HepG2 (cell line): ENCODE measurements around the gene LTBR. TPM values are rescaled to one million over a fixed set of nuclear protein-coding genes. Genes with fewer than 3 reads are reported as not detected.

ENCODE experiments used
- HNRNPL ChIP-seq: fragments of 200-400 bp; formaldehyde crosslinking; IDR thresholded peaks from 2 replicates; pipeline ENCODE4 v1.6.1; 2017; ENCODE audit warnings: mild to moderate bottlenecking, low read depth, low read length
- LCORL ChIP-seq, 2 experiments: fragments of 450-650 bp in 1 of 2; sonication (generic) in 1 of 2; formaldehyde crosslinking in 1 of 2; IDR thresholded peaks; 2 replicates each; pipeline versions ENCODE4 v1.5.0 to v1.6.1; 2017 to 2020; ENCODE audit warnings: antibody characterized with exemption in 1 of 2, missing genetic modification reagents in 1 of 2
- MTA1 ChIP-seq: sonication (generic); formaldehyde crosslinking; IDR thresholded peaks from 2 replicates; pipeline ENCODE4 v1.4.0; 2020; ENCODE audit warnings: missing genetic modification reagents, mild to moderate bottlenecking, borderline replicate concordance
- MYC ChIP-seq: sonication (generic); formaldehyde crosslinking; IDR thresholded peaks from 2 replicates; pipeline ENCODE4 v1.9.0; 2021; ENCODE audit warnings: missing genetic modification reagents, borderline replicate concordance
- U2AF2 ChIP-seq: fragments of 200-400 bp; formaldehyde crosslinking; IDR thresholded peaks from 2 replicates; pipeline ENCODE4 v1.6.1; 2017; ENCODE audit warnings: low read depth, mild to moderate bottlenecking, low read length
- ZBTB21 ChIP-seq: sonication (generic); formaldehyde crosslinking; IDR thresholded peaks from 2 replicates; pipeline ENCODE4 v1.4.0; 2020; ENCODE audit warnings: missing genetic modification reagents
- ZC3H4 ChIP-seq: sonication (generic); formaldehyde crosslinking; IDR thresholded peaks from 2 replicates; pipeline ENCODE4 v1.4.0; 2020; ENCODE audit warnings: missing genetic modification reagents, borderline replicate concordance
- ZNF256 ChIP-seq: sonication (generic); formaldehyde crosslinking; conservative IDR thresholded peaks from 2 replicates; pipeline ENCODE4 v1.4.0; 2020; ENCODE audit warnings: missing genetic modification reagents
- ZNF30 ChIP-seq: sonication (generic); formaldehyde crosslinking; IDR thresholded peaks from 2 replicates; pipeline ENCODE4 v1.5.0; 2020; ENCODE audit warnings: mild to moderate bottlenecking, missing genetic modification reagents
- ZNF333 ChIP-seq: sonication (generic); formaldehyde crosslinking; IDR thresholded peaks from 2 replicates; pipeline ENCODE4 v1.4.0; 2020; ENCODE audit warnings: mild to moderate bottlenecking, missing genetic modification reagents, borderline replicate concordance
- ZNF460 ChIP-seq: sonication (generic); formaldehyde crosslinking; IDR thresholded peaks from 2 replicates; pipeline ENCODE4 v1.5.1; 2020; ENCODE audit warnings: missing genetic modification reagents, mild to moderate bottlenecking, borderline replicate concordance
- ZNF619 ChIP-seq: sonication (generic); formaldehyde crosslinking; IDR thresholded peaks from 2 replicates; pipeline ENCODE4 v1.4.0; 2020; ENCODE audit warnings: mild to moderate bottlenecking, missing genetic modification reagents
- polyA plus RNA-seq, 8 experiments: library from polyadenylated mRNA; depleted of rRNA in 3 of 8; stranded (reverse) in 7 of 8; unstranded in 1 of 8; fragments of >200 nt; fragmentation: Illumina TruSeq in 4 of 8; extraction: Trizol in 4 of 8; gene quantifications; 2 replicates each; pipeline versions ENCODE4 v1.2.1 to v1.2.3, GENCODE V29; 2011 to 2016; ENCODE audit warnings: low read depth in 4 of 8, missing spikeins in 1 of 8, mixed read lengths in 1 of 8; ENCODE audit not compliant: insufficient read depth in 1 of 8
- total RNA-seq, 5 experiments: library from RNA; depleted of rRNA; stranded (reverse); fragments of >200 nt; fragmentation: Illumina TruSeq; extraction: Trizol; gene quantifications; 2 replicates each; pipeline ENCODE4 v1.2.3, GENCODE V29; 2016; ENCODE audit warnings: low read depth in 1 of 5
- TF ChIP-seq, protein P1 (sequence below): sonication (generic); formaldehyde crosslinking; IDR thresholded peaks from 2 replicates; pipeline ENCODE4 v1.4.0; 2020; ENCODE audit warnings: missing genetic modification reagents, borderline replicate concordance
- TF ChIP-seq, protein P2 (sequence below): sonication (generic); formaldehyde crosslinking; IDR thresholded peaks from 2 replicates; pipeline ENCODE4 v1.4.0; 2020; ENCODE audit warnings: missing genetic modification reagents, borderline replicate concordance
- TF ChIP-seq, protein P3 (sequence below): sonication (generic); formaldehyde crosslinking; IDR thresholded peaks from 2 replicates; pipeline ENCODE4 v1.8.0; 2022; ENCODE audit warnings: mild to moderate bottlenecking, missing genetic modification reagents
- TF ChIP-seq, protein P4 (sequence below): sonication (generic); formaldehyde crosslinking; IDR thresholded peaks from 2 replicates; pipeline ENCODE4 v1.5.1; 2020; ENCODE audit warnings: mild to moderate bottlenecking, missing genetic modification reagents

Gene LTBR
- total and polyA plus RNA-seq, 2 of the 13 experiments (the other 11 are each of a cell fraction or from before 2014, with no cell fraction given) = 31.4 to 34.8 TPM

DNA sequence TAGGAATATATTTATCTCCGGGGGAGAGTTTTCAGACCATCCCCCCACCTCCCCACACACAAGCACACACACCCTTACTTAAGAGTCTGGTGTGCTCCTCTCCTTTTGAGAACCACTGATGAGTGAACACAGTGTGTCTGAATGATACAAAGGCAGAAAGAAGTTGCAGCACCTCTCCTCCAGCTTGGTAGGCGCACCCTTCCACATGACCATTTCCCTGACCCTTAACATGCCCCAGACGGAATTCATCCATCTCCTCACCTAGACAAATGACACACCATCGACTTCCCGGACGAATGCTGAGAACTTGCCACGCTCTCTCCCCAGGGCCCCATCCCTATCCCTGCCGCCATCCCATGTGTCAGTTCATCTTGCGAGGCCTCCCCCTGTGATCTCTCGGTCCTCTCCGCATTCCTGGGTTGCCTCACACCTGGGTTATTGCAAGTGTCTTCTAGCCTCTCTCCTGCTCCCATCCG lies 46.0 kb upstream of the LTBR start (continued):
- TF ChIP-seq, protein P1, sequence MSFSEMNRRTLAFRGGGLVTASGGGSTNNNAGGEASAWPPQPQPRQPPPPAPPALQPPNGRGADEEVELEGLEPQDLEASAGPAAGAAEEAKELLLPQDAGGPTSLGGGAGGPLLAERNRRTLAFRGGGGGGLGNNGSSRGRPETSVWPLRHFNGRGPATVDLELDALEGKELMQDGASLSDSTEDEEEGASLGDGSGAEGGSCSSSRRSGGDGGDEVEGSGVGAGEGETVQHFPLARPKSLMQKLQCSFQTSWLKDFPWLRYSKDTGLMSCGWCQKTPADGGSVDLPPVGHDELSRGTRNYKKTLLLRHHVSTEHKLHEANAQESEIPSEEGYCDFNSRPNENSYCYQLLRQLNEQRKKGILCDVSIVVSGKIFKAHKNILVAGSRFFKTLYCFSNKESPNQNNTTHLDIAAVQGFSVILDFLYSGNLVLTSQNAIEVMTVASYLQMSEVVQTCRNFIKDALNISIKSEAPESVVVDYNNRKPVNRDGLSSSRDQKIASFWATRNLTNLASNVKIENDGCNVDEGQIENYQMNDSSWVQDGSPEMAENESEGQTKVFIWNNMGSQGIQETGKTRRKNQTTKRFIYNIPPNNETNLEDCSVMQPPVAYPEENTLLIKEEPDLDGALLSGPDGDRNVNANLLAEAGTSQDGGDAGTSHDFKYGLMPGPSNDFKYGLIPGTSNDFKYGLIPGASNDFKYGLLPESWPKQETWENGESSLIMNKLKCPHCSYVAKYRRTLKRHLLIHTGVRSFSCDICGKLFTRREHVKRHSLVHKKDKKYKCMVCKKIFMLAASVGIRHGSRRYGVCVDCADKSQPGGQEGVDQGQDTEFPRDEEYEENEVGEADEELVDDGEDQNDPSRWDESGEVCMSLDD (CRISPR knock-in tag) = no peak
- no peak for TF ChIP-seq U2AF2
- TF ChIP-seq, protein P2, sequence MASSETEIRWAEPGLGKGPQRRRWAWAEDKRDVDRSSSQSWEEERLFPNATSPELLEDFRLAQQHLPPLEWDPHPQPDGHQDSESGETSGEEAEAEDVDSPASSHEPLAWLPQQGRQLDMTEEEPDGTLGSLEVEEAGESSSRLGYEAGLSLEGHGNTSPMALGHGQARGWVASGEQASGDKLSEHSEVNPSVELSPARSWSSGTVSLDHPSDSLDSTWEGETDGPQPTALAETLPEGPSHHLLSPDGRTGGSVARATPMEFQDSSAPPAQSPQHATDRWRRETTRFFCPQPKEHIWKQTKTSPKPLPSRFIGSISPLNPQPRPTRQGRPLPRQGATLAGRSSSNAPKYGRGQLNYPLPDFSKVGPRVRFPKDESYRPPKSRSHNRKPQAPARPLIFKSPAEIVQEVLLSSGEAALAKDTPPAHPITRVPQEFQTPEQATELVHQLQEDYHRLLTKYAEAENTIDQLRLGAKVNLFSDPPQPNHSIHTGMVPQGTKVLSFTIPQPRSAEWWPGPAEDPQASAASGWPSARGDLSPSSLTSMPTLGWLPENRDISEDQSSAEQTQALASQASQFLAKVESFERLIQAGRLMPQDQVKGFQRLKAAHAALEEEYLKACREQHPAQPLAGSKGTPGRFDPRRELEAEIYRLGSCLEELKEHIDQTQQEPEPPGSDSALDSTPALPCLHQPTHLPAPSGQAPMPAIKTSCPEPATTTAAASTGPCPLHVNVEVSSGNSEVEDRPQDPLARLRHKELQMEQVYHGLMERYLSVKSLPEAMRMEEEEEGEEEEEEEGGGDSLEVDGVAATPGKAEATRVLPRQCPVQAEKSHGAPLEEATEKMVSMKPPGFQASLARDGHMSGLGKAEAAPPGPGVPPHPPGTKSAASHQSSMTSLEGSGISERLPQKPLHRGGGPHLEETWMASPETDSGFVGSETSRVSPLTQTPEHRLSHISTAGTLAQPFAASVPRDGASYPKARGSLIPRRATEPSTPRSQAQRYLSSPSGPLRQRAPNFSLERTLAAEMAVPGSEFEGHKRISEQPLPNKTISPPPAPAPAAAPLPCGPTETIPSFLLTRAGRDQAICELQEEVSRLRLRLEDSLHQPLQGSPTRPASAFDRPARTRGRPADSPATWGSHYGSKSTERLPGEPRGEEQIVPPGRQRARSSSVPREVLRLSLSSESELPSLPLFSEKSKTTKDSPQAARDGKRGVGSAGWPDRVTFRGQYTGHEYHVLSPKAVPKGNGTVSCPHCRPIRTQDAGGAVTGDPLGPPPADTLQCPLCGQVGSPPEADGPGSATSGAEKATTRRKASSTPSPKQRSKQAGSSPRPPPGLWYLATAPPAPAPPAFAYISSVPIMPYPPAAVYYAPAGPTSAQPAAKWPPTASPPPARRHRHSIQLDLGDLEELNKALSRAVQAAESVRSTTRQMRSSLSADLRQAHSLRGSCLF = no peak
- no peak for TF ChIP-seq ZNF256 (CRISPR knock-in tag)
- 0 out of 2 replicates have a peak, but pooled peaks have one; percentile 67 for TF ChIP-seq ZC3H4 (CRISPR knock-in tag)
- TF ChIP-seq, protein P3, sequence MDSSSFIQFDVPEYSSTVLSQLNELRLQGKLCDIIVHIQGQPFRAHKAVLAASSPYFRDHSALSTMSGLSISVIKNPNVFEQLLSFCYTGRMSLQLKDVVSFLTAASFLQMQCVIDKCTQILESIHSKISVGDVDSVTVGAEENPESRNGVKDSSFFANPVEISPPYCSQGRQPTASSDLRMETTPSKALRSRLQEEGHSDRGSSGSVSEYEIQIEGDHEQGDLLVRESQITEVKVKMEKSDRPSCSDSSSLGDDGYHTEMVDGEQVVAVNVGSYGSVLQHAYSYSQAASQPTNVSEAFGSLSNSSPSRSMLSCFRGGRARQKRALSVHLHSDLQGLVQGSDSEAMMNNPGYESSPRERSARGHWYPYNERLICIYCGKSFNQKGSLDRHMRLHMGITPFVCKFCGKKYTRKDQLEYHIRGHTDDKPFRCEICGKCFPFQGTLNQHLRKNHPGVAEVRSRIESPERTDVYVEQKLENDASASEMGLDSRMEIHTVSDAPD (CRISPR knock-in tag) = no peak
- TF ChIP-seq HNRNPL = no peak
- TF ChIP-seq ZNF30 (CRISPR knock-in tag) = no peak
- TF ChIP-seq, protein P4, sequence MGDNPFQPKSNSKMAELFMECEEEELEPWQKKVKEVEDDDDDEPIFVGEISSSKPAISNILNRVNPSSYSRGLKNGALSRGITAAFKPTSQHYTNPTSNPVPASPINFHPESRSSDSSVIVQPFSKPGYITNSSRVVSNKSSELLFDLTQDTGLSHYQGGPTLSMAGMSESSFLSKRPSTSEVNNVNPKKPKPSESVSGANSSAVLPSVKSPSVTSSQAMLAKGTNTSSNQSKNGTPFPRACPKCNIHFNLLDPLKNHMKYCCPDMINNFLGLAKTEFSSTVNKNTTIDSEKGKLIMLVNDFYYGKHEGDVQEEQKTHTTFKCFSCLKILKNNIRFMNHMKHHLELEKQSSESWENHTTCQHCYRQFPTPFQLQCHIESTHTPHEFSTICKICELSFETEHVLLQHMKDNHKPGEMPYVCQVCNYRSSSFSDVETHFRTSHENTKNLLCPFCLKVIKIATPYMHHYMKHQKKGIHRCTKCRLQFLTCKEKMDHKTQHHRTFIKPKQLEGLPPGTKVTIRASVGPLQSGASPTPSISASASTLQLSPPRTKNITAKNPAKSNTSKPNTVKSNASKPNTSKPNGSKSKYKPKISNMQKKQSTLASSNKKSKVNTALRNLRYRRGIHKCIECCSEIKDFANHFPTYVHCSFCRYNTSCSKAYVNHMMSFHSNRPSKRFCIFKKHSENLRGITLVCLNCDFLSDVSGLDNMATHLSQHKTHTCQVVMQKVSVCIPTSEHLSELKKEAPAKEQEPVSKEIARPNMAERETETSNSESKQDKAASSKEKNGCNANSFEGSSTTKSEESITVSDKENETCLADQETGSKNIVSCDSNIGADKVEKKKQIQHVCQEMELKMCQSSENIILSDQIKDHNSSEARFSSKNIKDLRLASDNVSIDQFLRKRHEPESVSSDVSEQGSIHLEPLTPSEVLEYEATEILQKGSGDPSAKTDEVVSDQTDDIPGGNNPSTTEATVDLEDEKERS (CRISPR knock-in tag) = no peak
- TF ChIP-seq MYC = peak; percentile 20; the same call in 1 of the 2 replicates
- TF ChIP-seq ZNF460 (CRISPR knock-in tag) = no peak
- no peak for TF ChIP-seq MTA1
- no peak for TF ChIP-seq LCORL (IDR thresholded peaks at IDR 0.05)
- TF ChIP-seq LCORL (CRISPR knock-in tag; IDR thresholded peaks at IDR 0.05) = no peak
- TF ChIP-seq ZNF619 (CRISPR knock-in tag) = no peak
- TF ChIP-seq ZBTB21 (CRISPR knock-in tag) = no peak
- no peak for TF ChIP-seq ZNF333 (CRISPR knock-in tag)
